Measurements from ENCODE around the gene HPD.
"Not testable (repeated sequence)": the region's sequence is repeated elsewhere in the genome, so short reads cannot be mapped to it uniquely, and the experiment has no call there.

HPD gene

DNA sequence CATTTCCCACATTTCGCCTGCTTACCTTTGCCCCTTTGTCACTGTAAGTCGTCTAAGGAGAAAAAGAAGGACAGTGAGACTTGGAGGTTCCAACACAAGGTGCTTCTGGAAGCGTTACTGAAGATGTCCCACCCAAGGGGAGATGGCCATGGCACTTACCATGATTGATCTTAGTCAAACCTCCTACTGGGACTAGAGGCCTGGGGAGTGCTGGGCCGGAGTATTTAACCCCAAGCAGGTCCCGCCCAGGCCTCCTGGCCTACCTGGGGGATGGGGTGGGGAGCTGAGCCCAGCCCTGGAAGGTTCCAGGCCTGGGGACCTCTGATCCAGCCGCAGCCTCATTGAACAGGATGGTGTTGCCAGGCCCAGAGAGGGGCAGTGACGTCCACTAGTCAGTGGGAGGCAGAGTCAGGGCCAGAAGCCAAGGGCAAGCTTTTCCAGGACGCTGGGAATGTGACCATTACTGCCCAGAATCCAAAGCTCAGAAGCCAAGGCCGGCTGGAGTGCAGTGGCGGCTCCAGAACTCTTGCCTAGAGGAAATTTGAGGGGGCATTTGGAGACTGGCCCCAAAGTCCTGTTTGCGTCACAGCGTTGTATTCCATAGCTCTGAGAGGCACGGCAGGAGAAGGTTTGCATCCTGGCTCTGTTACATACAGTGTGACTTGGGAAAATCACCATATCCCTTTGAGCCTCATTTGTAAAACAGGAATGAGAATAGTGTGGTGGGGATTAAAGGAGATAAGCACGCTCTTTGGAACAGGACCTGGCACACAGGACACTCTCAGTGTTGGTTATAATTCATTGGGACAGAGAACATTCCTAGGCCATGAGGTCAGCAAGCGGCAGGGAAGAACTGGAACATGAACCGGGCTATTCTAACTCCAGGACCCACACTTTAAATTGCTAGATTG is at the start of gene HPD:
Gene HPD, minus strand, starts transcription at position 198 of the 911 bp plus-strand sequence. Its CDS starts 36 bp downstream, at position 162.
- DNase-seq (ENCODE audit: insufficient read length, low spot score) (no peak), FAIRE-seq (no peak)

GRCh38 chr12:121905746-121906145 is 47.1 kb upstream of the HPD start:
- FAIRE-seq = no peak
- DNase-seq (ENCODE audit: insufficient read length, low spot score) = no peak

DNA sequence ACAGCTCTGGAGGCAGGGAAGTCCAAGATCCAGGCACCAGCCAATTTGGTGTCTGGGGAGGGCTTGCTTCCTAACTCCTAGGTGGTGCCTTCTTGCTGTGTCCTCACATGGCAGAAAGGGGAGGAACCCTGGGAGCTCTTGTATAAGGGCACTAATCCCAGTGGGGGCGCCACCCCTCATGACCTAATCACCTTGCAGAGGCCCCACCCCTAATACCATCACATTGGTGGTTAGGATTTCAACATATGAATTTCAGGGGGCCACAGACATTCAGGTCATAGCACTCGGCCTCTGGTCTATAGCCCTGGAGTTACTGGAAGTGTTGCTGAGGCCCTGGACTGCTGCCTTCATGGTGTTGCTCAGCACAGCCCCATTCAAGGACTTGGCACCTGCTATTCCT is 44.5 kb upstream of the HPD start:
- no peak for FAIRE-seq
- DNase-seq (ENCODE audit: insufficient read length, low spot score) = no peak

DNA sequence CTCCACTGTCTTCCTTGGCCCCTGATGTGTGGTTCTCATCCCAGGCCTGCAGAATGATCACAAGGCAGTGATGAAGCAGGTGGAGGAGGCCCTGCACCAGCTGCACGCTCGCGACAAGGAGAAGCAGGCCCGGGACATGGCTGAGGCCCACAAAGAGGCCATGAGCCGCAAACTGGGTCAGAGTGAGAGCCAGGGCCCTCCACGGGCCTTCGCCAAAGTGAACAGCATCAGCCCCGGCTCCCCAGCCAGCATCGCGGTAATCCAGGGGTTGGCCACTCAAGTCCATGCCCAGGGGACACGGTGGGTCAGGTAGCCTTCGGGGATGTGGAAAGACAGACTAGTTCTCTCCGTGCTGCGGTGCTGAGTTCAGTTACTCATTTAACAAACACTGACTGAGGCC is 40.9 kb upstream of the HPD start:
- DNase-seq (ENCODE audit: insufficient read length, low spot score) (no peak), FAIRE-seq (no peak)

DNA sequence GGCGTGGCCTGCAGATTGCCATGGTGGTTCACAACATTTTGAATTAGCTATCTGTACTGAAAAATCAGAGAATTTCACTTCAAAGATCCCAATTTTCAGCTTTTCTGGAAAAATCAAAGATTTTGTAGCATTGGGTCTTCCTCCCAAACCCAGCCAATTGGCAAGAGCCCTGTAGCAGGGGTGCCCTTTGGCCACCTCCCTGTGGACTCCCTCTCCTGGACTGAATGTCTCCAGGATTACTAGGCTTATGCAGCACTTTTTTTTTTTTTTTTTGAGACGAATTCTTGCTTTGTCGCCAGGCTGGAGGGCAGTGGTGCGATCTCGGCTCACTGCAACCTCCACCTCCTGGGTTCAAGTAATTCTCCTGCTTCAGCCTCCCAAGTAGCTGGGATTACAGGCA is 39.6 kb upstream of the HPD start:
- FAIRE-seq (no peak), DNase-seq (ENCODE audit: insufficient read length, low spot score) (no peak)

DNA sequence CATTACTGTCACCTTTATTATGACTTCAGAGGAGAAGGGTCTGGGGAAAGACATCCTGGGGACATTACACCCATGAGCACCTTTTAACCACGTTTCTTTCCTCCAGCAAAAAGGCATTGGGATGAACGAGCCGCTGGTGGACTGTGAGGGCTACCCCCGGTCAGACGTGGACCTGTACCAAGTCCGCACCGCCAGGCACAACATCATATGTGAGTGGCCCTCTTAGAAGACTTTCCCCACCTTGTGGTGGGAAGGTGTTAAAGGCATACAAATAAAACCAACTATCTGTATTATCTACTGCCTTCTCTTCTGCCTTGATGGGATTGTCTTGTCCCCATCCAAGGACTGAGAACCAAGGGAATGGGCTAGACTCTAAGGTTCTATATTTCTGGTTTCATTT is 36.0 kb upstream of the HPD start:
- no peak for DNase-seq (ENCODE audit: insufficient read length, low spot score)

DNA sequence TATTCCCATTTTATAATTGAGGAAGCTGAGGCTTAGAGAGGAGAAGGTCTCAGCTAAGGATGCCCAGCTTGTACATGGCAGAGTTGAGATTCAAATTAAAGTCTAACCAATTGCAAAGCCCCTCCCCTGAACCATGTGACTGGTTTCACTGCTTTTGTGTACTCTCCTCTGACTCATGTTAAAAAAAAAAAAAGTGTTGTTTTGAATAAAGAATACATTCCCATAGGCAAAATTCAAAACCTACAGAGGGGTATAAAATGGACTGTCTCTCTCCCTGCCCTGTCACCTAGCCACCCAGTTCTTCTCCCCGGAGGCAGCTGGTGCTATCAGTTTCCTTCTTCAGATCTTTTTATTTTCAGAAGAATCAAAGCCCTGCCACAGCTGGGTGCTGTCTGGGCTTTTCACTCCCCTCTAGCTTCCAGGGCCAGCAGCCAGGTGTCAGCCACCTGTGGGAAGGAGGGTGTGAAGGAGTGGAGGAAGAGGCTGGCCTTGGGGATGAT is 35.4 kb upstream of the HPD start:
- no peak for FAIRE-seq
- no peak for DNase-seq (ENCODE audit: insufficient read length, low spot score)

More for the DNA sequence above, 36.0 kb upstream of the HPD start:
- FAIRE-seq = no peak

GRCh38 chr12:121892673-121893561 is 34.3 kb upstream of the HPD start:
- no peak for FAIRE-seq
- no peak for DNase-seq (ENCODE audit: insufficient read length, low spot score)

GRCh38 chr12:121889661-121890060 is 31.0 kb upstream of the HPD start:
- not testable (repeated sequence) for FAIRE-seq; DNase-seq (ENCODE audit: insufficient read length, low spot score)

- DNase-seq (ENCODE audit: insufficient read length, low spot score) (no peak), FAIRE-seq (no peak)
Observed at GRCh38 chr12:121889274-121889624, 30.6 kb upstream of the HPD start.

GRCh38 chr12:121888478-121889273 is 30.0 kb upstream of the HPD start, which contains the start of gene PSMD9:
Gene PSMD9, plus strand, starts transcription at chr12:121888790. Its CDS starts 67 bp downstream, at chr12:121888857.
- DNase-seq (ENCODE audit: insufficient read length, low spot score) (peak; percentile 90), FAIRE-seq (peak; percentile 98)

GRCh38 chr12:121888083-121888477 is 29.4 kb upstream of the HPD start:
- DNase-seq (ENCODE audit: insufficient read length, low spot score) (no peak), FAIRE-seq (no peak)

DNA sequence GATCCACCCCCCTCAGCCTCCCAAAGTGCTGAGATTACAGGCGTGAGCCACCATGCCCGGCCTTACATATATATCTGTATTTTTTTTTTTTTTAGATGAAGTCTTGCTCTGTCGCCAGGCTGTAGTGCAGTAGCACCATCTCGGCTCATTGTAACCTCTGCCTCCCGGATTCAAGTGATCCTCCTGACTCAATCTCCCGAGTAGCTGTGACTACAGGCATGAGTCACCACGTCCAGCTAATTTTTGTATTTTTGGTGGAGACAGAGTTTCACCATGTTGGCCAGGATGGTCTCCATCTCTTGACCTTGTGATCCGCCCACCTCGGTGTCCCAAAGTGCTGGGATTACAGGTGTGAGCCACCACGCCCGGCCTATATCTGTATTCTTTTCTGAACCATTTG is 26.5 kb upstream of the HPD start:
- not testable (repeated sequence) for FAIRE-seq; DNase-seq (ENCODE audit: insufficient read length, low spot score)

DNA sequence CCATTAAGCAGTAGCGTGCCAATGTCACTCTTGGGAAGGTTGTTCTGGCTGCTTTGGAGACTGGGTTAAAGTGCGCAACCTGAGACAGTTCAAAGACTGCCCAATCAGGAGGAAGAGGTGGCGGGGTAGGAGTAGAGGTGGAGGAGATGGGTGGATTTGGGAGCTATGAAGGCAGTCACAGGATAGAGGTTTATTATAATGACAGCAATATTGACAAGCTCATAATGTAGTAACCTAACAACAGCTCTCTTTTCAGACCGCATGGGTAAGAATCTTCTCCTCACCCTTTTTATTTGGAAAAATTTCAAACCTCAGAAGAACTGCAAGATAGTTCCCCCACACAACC is 24.6 kb upstream of the HPD start:
- FAIRE-seq = no peak
- DNase-seq (ENCODE audit: insufficient read length, low spot score) = no peak

- not testable (repeated sequence) for FAIRE-seq; DNase-seq (ENCODE audit: insufficient read length, low spot score)
Observed at GRCh38 chr12:121876080-121876447, 17.4 kb upstream of the HPD start.

- no peak for DNase-seq (ENCODE audit: insufficient read length, low spot score)
- FAIRE-seq = no peak
Observed at GRCh38 chr12:121875582-121875981, 16.9 kb upstream of the HPD start.

GRCh38 chr12:121874071-121874470 is 15.4 kb upstream of the HPD start:
- DNase-seq (ENCODE audit: insufficient read length, low spot score) (no peak), FAIRE-seq (no peak)

GRCh38 chr12:121873216-121873569 is 14.5 kb upstream of the HPD start:
- FAIRE-seq = no peak
- no peak for DNase-seq (ENCODE audit: insufficient read length, low spot score)

DNA sequence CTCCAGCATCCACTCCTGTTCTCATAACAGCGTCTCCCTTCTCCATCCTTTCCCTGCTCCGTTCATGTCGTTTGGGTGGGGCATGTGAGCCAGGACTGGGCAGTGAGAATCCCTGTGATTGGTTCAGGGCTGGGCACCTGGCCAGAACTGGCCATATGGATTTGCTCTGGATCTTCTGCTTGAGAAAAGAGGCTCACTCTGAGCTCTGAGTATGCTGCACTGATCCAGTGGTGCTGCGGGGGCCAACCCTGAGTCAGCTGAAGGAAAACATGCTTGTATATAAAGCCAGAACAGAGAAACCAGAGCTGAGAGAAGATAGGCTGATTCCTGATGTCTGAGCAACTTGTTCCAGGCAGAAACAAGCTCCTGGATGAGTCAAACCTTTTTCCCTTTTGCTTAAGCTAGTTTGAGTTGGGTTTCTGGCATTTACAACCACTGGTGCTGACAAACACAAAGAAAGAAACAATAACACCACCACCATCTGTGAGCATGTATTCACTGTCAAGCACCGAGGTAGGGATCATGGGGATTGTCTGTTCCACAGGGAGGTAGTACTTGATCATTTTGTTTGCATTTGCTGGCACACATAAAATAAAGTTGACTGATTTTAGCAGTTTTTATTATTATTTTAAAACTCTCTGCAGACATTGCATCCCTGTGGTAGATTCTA is 14.0 kb upstream of the HPD start:
- no peak for FAIRE-seq
- no peak for DNase-seq (ENCODE audit: insufficient read length, low spot score)

GRCh38 chr12:121871467-121871866 is 12.8 kb upstream of the HPD start:
- DNase-seq (ENCODE audit: insufficient read length, low spot score) (no peak), FAIRE-seq (no peak)
